Islet of Langerhans (tissue), 1 donor: ENCODE measurements around the gene CDC37.

Experiments used
- FAIRE-seq: peaks from one replicate; lab custom pipeline; 2011; peaks lifted over from hg19 to GRCh38; lab: Jason Lieb, UNC

Gene CDC37

GRCh38 chr19:10352764-10353671 is 50.3 kb downstream of the CDC37 start:
- no peak for FAIRE-seq

DNA sequence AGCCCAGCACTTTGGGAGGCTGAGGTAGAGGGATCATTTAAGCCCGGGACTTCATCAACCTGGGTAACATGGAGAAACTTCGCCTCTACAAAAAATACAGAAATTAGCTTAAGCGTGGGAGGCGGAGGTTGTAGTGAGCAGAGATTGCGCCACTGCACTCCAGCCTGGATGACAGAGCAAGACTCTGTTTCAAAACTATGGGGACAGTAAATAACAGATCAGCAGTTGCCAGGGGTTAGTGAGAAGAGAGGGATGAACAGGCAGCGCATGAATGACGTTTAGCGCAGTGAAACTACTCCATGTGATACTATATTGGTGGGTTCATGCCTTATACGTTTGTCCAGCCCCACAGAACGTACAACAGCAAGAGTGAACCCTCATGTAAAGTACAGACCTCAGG is 56.8 kb downstream of the CDC37 start:
- peak; percentile 72 for FAIRE-seq

DNA sequence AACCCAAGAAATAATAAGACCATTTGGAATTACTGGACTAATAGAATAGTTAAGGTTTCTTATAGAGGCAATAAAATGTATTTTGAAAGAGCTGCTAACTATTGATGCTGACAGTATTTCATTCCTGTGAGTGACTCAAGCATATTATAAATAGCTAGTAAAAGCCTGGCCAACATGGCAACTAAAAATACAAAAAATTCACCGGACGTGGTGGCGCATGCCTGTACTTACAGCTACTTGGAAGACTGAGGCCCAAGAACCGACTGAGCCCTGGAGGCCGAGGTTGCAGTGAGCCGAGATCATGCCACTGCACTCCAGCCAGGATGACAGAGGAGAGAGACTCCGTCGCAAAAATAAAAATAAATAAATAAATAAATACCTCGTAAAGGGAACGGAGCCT is 58.6 kb downstream of the CDC37 start:
- no peak for FAIRE-seq

DNA sequence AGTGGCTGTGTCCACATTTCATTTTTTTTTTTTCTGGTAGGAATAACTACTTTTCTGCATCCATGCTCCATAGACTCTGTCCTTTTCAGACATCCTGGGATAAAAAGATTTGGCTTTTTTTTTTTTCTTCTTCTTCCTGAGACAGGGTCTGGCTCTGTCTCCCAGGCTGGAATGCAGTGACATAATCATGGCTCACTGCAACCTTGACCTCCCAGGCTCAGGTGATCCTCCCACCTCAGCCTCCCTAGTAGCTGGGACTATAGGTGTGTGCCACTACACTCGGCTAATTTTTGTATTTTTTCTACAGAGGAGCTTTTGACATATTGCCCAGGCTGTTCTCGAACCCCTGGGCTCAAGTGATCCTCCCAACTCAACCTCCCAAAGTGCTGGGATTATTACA is 59.8 kb downstream of the CDC37 start:
- no peak for FAIRE-seq
